ENCODE data around the gene YWHAB.
A peak's percentile ranks its signal among the peaks of the same experiment; 100 is the strongest.
"Not testable (repeated sequence)": the region's sequence is repeated elsewhere in the genome, so short reads cannot be mapped to it uniquely, and the experiment has no call there.

The YWHAB gene

DNA sequence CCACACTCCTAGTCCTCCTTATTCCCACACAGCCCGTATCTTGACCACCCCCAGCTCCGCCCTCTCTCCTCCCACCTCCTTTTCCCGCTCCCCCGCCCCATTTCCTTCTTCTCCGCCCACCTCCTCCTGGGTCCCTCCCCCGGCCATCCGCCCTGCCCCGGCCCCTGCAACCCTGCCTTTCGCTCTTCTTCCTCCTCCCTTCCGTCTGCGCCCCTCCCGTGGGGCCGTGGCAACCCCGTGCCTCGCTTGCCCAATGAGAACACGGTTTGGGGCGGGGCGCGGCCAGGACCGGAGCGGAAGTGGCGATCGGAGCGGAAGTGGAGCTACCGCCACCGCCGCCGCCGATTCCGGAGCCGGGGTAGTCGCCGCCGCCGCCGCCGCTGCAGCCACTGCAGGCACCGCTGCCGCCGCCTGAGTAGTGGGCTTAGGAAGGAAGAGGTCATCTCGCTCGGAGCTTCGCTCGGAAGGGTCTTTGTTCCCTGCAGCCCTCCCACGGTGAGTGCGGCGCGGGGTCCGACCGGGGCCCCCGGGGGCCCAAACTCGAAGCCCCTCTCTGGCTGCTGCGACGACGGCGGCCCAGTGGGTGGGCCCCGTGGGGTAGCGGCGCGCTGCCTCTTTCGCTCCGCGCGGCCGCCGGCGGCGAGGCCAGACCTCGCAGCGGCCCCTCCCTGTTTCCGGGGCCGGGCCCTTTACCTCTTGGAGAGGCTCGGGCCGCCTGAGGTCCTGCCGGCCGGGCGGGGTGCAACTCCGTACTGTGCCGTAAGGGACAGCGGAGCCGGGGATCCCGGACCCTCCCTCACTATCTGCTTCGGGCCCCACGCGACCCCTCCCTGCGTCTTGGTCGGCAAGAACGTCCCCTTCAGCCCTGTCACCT lies at the start of gene YWHAB:
YWHAB (plus strand) TSS at position 314 of the 874 bp plus-strand sequence. CDS start 15,829 bp downstream, outside the sequence.
- DNase-seq (ENCODE audit: low read depth in 2 of 3, low spot score in 2 of 3): peak; percentile 94 to 97 (median 95)

- no peak for DNase-seq (ENCODE audit: low read depth in 2 of 3, low spot score in 2 of 3)
These were observed 48.8 kb upstream of the YWHAB start for GRCh38 chr20:44836601-44837120.

DNA sequence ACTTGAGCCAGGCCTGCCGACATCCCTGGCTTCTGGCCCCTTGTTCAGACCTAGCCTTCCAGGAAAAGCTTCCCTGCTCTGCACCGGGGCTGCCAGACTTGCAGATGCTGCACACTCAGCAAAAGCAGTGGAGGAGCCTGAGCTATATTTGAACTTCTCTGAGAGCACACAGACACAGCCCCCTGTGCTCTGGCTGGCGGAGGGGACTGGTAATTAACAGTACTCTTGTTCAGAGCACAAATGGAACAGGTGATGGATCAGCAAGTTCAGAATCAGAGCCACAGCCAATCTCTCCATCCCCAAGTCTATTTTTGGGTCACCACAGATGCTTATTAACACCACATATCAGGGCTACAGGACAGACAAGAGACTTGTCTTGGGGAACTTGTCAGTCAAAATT lies 47.6 kb upstream of the YWHAB start:
- no peak for DNase-seq (ENCODE audit: low read depth in 2 of 3, low spot score in 2 of 3)

- DNase-seq (ENCODE audit: low read depth in 2 of 3, low spot score in 2 of 3): no peak
These were observed 47.0 kb upstream of the YWHAB start for GRCh38 chr20:44838521-44838920.

- no peak for DNase-seq (ENCODE audit: low read depth in 2 of 3, low spot score in 2 of 3)
These were observed 46.0 kb upstream of the YWHAB start for GRCh38 chr20:44839481-44839880.

- no peak for DNase-seq (ENCODE audit: low read depth in 2 of 3, low spot score in 2 of 3)
These were observed 44.7 kb upstream of the YWHAB start for GRCh38 chr20:44840826-44841225.

GRCh38 chr20:44841955-44842354 lies 43.5 kb upstream of the YWHAB start:
- DNase-seq (ENCODE audit: low read depth in 2 of 3, low spot score in 2 of 3): no peak

- DNase-seq (ENCODE audit: low read depth in 2 of 3, low spot score in 2 of 3): no peak
These were observed 41.6 kb upstream of the YWHAB start for GRCh38 chr20:44843876-44844275.

DNA sequence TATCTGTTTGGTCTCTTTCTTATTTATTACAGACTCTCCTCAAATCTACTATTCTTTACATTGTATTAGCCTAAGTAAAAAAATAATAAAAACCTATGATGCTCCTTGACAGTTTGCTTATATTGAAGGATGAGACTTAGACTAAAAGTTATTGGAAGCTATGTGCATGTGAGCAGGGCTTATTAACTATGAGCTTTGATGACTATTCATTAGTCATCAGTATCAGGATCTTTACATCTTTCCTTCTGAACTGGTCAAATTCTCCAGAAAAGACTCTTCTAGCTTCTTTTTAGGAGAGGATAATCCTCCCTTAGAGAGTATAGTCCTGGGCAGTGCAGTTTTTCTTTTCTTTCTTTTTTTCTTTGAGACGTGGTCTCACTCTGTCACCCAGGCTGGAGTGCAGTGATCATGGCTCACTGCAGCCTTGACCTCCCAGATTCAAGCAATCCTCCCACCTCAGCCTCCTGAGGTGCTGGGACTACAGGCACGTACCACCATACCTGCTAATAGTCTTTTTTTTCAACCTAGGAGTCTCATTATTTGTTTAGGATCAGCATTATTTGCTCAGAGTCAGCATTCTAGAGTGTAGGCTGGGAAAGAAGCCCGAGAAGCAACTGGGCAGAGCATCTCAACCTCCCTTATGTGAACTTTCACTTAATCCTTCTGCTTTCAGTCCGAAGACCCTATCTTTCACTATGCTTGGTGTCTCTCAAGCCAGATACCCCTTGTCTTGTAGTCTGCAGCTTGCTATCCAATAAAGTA lies 37.1 kb upstream of the YWHAB start:
- DNase-seq (ENCODE audit: low read depth in 2 of 3, low spot score in 2 of 3): no peak

DNA sequence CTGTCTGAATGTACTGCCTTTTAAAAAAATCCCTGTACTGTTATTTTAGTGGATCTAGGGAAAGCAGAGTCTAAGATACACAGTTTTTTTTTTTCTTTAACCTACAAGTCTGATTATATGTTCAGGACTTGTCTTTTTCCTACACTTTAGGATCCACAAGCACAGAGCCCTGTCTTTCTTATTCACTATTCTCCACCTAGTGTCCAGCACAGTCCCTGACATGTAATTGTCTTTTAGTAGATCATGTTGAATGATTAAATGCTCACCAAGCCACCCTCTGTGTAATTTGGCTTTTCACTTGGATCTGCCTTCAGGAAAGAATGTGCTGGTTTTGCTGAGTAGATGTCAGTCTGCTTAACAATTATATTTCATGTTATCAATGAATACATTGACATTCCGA lies 35.8 kb upstream of the YWHAB start:
- DNase-seq (ENCODE audit: low read depth in 2 of 3, low spot score in 2 of 3): no peak

GRCh38 chr20:44850272-44850671 lies 35.2 kb upstream of the YWHAB start:
- DNase-seq (ENCODE audit: low read depth in 2 of 3, low spot score in 2 of 3): no peak

- DNase-seq (ENCODE audit: low read depth in 2 of 3, low spot score in 2 of 3): no peak
These were observed 34.7 kb upstream of the YWHAB start for GRCh38 chr20:44850837-44851236.

DNA sequence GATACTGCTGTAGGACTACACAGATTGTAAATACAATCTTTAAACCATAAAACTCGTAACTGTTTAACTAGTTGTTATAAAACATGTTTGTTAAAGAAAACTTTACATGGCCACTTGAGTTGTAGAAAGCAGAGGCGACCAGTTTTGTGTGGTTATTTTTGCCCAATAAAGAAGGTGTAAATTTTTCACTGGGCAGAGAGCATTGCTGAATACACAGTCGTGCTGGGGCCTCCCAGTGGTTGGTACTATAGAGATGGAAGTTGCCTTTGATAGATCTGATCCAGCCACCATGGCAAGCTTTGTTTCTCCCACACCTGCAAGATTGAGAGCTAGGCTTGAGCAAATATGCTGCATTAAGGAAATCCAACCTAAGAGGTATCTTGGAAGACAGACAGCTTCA lies 34.0 kb upstream of the YWHAB start:
- no peak for DNase-seq (ENCODE audit: low read depth in 2 of 3, low spot score in 2 of 3)

GRCh38 chr20:44856442-44856841 lies 29.1 kb upstream of the YWHAB start:
- DNase-seq (ENCODE audit: low read depth in 2 of 3, low spot score in 2 of 3): no peak

GRCh38 chr20:44856856-44857448 lies 28.6 kb upstream of the YWHAB start:
- no peak for DNase-seq (ENCODE audit: low read depth in 2 of 3, low spot score in 2 of 3)

DNA sequence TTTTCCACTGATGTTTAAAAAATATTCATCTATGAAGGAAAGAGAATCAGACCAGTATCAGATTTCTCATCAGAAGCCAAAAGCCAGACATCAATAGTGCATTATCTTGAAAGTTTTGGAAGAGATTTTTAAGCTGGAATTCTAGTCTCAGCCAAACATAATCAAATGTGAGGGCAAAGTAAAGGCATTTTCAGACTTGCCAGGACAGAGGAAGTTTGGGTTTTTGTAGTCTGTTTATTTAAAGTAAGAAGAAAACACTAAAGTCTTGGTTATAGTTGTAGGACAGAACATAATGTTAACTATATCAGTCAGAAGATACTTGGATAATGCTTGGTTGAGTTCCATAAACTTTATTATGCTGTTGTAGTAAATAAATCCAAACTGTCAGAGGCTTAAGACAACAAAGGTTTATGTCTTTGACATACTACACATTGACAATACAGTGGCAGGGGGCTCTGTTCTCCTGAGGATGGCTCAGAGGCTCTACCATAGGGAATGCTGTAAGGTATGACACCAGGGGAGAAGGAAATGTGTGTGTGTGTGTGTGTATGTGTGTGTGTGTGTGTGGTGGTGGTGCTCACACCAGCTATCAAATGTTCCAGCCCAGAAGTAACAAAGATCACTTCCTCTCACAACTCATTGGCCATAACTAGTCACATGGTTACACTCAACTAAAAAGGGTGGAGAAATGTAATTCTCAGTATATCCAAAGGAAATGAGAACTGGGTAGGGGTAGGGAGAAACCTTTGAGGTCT lies 26.7 kb upstream of the YWHAB start:
- DNase-seq (ENCODE audit: low read depth in 2 of 3, low spot score in 2 of 3): no peak

DNA sequence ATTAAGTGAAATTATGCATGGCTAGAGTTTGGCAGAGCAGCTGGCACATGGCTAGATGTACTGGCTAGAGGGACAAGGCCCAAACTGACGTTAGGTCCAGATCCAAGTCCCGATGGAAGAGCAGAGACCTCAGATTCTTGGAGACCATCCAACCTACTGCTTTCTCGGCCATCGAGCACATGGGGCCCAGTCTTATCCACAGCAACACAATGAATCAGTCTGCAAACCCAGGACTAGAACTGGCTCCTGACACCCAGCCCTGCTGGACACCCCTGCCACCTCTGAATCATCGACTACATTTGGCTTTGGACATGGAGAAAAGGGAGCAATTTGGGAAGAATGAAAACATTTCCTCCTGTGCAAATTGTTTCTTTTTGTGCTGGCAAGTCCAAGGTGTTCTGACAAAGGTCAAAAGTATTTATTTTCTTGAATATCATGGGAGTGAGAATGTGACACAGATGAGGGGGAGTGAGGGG lies 23.9 kb upstream of the YWHAB start:
- DNase-seq (ENCODE audit: low read depth in 2 of 3, low spot score in 2 of 3): no peak

DNA sequence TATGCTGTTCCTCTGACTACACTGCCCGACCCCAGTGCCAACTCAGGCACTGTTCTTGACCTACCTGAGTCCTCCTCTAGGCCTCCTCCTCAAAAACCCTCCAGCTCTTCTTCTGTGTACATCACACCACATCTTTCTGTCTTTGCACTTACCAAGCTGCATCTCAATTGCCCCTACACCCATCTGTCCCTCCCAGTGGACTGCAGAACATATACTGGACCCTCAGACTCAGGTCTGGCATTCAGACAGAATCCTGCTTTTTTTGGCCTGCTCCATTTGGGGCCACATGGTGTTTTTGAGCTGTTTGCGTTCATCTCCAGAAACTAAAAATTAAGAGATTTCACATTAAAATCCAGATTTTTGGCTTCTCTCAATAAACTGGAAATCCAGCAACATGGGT lies 23.2 kb upstream of the YWHAB start:
- DNase-seq (ENCODE audit: low read depth in 2 of 3, low spot score in 2 of 3): no peak

DNA sequence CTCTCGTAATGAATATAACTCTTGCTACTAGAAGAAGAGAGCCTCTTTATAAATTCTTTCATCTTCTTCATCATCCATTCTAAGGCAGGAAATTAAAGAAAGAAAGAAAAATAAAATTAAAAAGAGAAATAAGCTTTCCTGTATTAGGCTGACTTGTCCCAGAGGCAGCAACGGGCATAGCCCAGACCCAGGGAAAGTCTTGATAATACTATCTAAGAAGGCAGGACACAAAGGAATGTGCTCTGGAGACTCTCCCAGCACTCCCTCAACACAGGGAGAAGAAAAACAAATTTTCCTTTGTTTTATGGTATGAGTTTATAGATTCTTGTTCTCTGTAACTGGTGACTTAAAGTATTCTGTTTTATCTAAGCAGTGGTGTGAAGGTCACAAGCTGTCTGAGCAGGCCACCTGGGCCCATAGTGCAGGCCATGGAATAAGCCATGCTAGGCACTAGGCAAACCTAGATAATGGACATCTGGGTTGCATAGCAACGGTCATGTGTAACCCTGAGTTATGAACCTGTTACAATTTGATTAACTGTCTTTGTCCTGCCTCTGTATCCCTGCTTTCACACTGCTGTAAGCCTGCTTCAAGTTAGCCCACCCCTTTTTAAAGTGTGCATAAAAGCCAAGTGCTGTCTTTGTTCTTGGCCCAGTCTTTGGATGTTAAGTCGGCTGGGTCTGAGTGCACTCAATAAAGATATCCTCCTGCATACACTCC lies 22.0 kb upstream of the YWHAB start:
- DNase-seq (ENCODE audit: low read depth in 2 of 3, low spot score in 2 of 3): not testable (repeated sequence)

DNA sequence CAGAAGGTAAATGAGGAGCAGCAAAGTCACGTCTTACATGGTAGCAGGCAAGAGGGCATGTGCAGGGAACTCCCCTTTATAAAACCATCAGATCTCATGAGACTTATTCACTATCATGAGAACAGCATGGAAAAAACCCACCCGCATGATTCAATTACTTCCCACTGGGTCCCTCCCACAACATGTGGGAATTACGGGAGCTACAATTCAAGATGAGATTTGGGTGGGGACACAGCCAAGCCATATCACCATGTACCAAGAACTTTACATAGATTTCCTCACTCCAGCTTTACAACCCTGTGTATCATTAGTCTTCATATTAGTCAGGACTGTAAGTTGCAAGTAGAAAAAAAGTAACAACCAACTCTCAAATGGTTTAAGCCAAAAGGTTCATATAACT lies 21.0 kb upstream of the YWHAB start:
- DNase-seq (ENCODE audit: low read depth in 2 of 3, low spot score in 2 of 3): not testable (repeated sequence)

Data from activated CD8-positive, alpha-beta memory T cell treated with anti-CD3 and anti-CD28 coated beads for 48 hours (primary cell).